Measurements from ENCODE around the gene HSPB6.

DNA sequence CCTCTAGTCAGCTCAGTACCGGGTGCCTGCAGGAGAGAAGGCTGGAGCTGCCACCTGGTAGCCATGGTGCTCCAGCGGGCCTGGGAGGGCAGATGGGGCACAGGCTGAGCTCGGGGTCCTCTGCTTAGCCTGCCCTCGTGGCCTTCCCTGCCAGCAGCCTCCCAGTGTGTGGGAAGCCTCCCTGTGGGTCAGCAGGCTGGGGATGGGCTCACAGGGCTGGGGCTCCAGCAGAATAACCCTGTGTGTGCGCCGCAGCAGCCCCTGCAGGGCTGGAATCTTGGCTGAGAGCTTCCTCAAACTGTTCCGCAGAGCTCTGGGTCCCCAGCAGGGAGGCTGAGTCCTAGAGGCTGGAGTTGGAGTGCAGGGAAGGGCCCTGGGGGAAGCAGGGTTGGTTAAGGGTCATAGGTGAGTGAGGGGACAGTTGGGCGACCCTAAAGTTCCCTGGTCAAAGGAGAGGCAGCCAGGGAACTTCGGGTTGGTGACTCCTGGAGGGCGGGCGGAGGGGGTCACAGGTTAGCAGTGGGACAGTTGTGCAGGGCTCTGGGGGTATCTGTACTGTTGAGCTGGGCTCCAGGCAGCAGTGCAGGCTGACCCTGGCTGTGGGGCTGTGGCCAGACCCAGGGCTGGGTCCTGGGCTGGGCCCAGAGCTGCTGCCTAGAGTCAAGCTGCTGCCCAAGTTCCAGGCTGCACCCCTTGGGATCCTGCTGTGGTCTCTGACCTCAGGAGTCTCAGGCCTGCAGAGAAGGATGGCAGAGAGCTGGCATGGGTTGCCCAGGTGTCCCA lies 32.6 kb upstream of the HSPB6 start:
- TF ChIP-seq CTCF (IDR thresholded peaks at IDR 0.05; ENCODE audit: low read depth, low read length, poor library complexity, severe bottlenecking), result no peak
- no peak for TF ChIP-seq EZH2phosphoT487 (IDR thresholded peaks at IDR 0.05; ENCODE audit: borderline replicate concordance, low read length)

All from DOHH2 (cell line).